HEK293T (cell line): ENCODE results near the gene CASKIN2.

Experiments
- BHLHE40 ChIP-seq: fragments of 450-650 bp; IDR thresholded peaks from 2 replicates; pipeline ENCODE4 v1.6.1; 2016; ENCODE audit warnings: mild to moderate bottlenecking, moderate library complexity, borderline replicate concordance
- ELF4 ChIP-seq: fragments of 450-650 bp; IDR thresholded peaks from 2 replicates; pipeline ENCODE4 v1.6.1; 2017; ENCODE audit warnings: antibody characterized with exemption
- FOXK2 ChIP-seq: fragments of 450-650 bp; IDR thresholded peaks from 2 replicates; pipeline ENCODE4 v1.6.1; 2016; ENCODE audit warnings: mild to moderate bottlenecking
- FOXM1 ChIP-seq: fragments of 450-650 bp; IDR thresholded peaks from 2 replicates; pipeline ENCODE4 v1.6.1; 2017; ENCODE audit warnings: mild to moderate bottlenecking, borderline replicate concordance
- SP1 ChIP-seq: fragments of 450-650 bp; IDR thresholded peaks from 2 replicates; pipeline ENCODE4 v1.6.1; 2017
- SUZ12 ChIP-seq: fragments of 450-650 bp; IDR thresholded peaks from 2 replicates; pipeline ENCODE4 v1.6.1; 2016; ENCODE audit warnings: mild to moderate bottlenecking
- TARDBP ChIP-seq: fragments of 450-650 bp; IDR thresholded peaks from 2 replicates; pipeline ENCODE4 v1.6.1; 2016
- ZNF384 ChIP-seq: fragments of 450-650 bp; IDR thresholded peaks from 2 replicates; pipeline ENCODE4 v1.6.1; 2016

DNA sequence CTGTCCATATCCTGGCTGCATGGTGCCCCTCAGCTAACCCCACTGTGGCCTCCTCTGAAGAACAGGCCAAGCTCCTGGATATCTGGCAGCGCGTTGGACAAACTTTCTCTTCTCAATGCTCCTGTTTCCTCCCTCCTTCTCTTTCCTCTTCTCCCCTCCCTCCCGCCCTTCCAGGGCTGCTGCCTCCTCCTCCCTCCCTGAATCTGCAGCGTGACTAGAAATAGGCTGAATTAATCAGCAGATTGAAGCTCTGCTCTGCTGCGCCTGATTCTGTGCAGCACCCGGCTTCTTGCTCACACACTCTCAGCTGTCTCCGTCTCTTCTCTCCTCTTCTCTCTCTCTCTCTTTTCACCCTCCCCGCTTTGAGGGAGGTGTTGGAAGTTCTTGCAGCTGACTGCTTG is 39.1 kb downstream of the CASKIN2 start:
- TF ChIP-seq ELF4: no peak
- no peak for TF ChIP-seq SUZ12
- no peak for TF ChIP-seq ZNF384
- TF ChIP-seq BHLHE40: no peak
- no peak for TF ChIP-seq SP1
- no peak for TF ChIP-seq FOXK2
- no peak for TF ChIP-seq FOXM1
- TF ChIP-seq TARDBP: no peak
